HG02759 (cell line): ENCODE results near the gene SWSAP1.
"Not testable (repeated sequence)": the region's sequence is repeated elsewhere in the genome, so short reads cannot be mapped to it uniquely, and the experiment has no call there.

ENCODE experiments used
- ATAC-seq: cut with Tn5 transposase; IDR thresholded peaks from one replicate; pipeline ENCODE4 v1.9.1; 2021; ENCODE audit warnings: mild to moderate bottlenecking, moderate library complexity; ENCODE audit not compliant: unreplicated experiment

The SWSAP1 gene

DNA sequence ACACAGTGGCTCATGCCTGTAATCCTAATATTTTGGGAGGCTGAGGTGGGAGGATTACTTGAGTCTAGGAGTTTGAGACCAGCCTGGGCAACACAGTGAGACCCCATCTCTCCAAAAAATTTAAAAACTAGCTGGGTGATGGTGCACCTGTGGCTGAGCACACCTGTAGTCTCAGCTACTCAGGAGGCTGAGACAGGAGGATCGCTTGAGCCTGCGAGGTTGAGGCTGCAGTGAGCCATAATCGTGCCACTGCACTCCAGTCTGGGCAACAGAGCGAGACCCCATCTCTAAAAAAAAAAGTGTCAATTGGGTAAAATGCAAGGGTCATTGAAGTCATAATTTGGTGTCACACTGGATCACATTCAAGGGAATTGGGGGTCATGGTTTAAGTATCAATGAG is 20.4 kb upstream of the SWSAP1 start:
- ATAC-seq, result not testable (repeated sequence)

DNA sequence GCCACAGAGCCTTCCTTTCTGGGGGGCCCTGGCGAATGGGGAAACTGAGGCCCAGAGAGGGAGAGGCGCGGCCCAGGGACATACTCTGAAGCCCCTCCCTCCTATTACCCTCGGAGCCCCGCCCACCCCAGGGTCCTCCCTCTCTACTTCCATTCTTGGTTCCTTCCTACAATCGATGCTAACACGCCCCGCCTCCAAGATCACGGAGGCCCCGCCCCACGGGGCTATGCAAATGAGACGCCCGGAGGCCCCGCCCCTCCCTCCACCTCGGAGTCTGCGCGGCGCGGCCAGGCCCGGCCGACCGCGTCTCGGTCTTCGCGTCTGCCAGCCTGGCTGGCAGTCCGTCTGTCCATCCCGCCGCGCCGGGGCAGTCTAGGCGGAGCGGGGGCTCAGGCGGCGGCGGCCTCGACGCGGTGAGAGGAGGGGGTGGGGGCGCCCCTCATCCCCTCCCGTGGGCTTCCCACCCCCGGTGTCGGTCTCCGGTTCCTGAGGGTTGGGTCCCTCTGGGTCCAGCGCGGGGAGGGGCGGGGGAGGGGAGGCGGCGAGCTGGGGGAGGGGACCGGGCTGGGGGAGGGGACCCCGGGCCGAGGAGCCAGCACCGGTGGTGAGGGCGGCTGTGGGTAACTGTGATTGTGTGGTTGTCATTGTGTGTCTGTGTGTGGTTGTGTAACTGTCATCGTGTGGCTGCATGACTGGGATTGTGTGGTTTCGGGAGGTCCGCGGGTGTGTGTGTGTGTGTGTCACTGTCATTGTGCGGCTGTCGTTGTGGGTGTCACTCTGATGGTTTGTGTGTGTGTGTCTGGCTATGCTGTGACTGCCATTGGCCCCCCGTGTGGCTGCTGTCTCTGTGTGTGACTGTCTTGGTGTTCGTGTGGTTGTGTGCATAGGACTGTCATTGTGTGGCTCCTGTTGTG is 19.0 kb upstream of the SWSAP1 start, which contains the start of gene PLPPR2:
Gene PLPPR2 (plus strand): TSS at position 273 of the 914 bp plus-strand sequence. CDS start 2,242 bp downstream, outside the sequence.
- peak; percentile 65 for ATAC-seq

DNA sequence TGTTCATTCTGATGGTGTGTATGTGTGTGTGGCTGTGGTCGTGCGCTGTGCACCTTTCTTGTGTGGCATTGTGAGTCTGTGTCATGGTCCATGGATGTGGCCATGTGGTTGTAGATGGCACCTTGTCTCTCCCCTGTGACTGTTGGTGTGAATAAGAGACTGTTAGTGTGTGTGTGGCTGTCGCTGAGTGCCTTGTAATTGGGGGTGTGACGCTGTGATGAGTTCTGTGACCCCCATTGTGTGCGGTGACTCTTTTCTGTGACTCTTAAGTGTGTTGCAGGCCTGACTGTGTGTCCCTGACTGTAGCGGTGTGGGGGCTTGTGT is 18.4 kb upstream of the SWSAP1 start:
- ATAC-seq, result no peak

DNA sequence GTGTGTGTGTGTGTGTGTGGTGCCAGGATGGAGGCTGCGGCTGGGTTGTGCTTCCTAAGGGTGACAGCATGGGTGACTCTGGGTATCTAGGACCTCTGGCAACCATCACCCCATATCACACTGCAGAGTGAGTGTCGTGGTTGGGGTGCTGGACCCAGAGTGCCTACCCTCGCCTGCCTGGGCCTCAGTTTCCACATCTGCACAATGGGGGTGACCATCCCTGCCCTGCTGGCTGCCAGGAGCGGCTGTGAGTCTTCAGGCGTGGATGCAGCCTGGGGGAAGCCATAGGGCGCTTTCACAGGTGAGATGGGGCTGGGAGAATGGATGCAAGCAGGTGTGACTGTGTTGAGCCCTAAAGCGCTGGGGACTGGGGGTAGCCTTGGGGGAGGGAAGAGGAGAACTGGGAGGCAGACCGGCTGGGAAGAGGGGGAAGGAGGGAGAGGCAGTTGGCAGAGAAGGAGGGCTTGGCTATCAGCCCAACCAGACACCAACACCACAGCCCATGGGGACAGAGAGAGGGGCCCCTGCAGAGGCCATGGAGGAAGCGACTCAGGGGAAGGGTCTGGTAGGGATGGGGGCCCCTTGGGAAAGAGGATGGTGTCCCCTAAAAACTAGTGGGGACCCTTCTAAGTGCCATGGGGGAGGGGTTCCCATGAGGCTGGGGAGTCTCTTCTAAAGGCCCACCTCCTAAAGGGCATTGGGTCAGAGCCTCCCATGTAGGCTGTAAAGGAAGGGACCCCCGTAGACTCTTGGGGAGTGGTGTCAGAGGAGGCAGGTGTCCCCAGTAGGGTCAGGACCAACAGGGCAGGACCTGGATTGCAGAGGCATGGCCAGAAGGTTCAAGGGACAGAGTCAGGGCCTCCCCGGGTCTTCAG is 17.6 kb upstream of the SWSAP1 start:
- no peak for ATAC-seq

DNA sequence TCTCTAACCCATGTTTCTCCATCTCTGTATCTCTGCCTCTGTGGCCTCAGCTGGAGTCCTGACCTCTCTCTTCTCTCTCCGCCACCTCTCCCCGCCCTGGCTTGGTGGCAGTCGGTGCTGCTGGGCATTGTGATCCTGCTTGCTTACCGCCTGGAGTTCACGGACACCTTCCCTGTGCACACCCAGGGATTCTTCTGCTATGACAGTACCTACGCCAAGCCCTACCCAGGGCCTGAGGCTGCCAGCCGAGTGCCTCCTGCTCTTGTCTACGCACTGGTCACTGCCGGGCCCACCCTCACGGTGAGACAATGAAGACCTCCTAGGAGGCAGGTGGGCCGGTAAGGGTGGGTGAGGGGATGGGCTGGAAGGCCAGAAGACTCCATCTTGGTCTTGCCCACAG is 15.0 kb upstream of the SWSAP1 start:
- no peak for ATAC-seq

DNA sequence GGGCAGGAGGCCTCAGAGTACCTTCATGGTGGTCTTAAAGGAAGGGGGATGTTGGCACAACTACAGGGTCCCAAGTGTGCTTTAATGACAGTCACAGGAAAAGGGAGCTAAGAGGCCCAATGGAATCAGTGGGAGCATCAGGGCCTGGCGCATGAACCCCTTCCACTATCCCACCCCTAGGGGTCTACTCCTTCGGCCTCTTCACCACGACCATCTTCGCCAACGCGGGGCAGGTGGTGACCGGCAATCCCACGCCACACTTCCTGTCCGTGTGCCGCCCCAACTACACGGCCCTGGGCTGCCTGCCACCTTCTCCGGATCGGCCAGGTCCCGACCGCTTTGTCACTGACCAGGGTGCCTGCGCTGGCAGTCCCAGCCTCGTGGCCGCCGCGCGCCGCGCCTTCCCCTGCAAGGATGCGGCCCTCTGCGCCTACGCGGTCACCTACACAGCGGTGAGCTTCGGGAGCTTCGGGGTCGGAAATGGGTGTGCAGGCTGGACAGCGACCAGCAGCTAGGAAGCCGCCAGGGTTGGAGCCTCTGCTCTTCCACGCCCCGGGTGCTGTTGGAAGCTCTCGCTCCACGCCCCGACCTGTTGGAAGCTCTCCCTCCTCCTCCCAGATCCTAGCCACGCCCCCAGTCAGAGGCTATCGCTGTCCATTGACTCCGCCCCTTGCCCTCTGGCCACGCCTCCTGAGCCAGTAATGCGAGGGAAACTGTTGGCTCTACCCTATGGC is 13.3 kb upstream of the SWSAP1 start:
- no peak for ATAC-seq

DNA sequence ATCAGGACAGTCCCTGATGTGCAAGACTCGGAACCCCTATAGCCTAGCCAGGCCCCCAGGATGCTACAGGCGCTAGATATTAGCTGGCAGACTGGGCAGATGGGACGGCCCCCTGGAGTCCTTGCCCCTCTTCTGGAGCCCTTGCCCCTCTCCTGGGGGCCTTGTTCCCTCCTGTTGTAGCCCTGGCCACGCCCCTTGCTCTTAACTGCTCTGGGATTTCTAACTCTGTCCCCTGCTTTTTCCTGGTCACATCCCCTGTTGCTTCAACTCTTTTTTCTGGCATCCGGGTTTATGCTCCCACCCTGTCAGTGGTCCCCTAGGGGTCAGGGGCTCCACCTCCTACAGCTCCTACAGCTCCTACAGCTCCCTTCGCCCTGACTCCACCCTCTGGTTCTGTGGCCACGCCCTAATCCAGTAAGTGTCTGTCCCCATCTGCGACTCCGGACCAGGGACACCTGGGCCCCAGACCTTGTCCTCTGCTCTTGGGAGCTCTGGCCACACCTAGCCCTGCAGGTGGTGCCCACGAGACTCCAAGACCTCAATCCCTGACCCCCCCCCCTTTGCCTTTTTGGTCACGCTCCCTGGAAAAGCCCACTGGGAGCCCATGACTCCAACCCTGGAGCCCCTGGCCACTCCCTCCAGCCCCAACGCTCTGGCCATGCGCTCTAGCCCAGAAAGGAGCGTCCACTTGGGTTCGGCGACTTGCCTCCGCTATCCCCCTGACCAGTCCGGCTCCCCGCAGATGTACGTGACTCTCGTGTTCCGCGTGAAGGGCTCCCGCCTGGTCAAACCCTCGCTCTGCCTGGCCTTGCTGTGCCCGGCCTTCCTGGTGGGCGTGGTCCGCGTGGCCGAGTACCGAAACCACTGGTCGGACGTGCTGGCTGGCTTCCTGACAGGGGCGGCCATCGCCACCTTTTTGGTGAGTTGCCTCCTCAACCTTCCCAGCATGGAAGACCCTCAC is 12.4 kb upstream of the SWSAP1 start:
- ATAC-seq, result no peak

DNA sequence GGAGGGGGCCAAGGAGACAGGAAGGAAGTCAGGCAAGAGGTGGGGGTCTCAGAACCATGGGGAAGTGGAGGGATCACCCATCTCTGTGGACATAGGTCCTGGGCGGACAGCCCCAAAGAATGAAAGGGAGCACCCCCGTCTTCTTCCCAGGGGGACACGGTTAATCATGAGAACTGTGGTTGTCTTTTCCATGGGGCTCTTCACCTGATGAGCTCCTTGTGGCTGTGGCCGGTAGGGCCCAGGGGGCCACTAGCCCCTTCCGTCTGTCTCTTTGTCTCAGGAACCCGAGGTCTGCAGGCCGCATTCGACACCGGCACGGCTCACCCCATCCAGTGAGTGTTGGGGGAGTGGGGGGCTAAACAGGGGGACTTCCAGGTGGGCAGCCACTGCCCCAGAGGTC is 10.6 kb upstream of the SWSAP1 start:
- ATAC-seq, result no peak

DNA sequence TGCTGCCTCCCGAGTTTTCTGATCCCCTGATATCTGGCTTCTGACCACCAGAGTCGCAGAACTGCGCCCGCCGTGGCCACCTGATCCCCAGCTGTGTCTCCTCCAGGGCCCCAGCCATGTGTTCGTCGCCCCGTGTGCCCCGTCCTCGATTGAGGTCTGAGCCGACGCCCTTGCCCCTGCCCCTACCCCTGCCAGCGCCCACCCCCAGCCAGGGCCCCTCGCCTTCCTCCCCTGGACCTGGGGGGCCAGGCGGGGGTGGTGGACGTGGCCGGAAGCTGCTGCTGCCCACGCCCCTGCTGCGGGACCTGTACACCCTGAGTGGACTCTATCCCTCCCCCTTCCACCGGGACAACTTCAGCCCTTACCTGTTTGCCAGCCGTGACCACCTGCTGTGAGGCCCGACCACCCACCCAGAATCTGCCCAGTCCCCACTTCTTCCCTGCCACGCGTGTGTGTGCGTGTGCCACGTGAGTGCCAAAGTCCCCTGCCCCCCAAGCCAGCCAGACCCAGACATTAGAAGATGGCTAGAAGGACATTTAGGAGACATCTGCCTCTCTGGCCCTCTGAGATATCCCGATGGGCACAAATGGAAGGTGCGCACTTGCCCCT is 10.1 kb upstream of the SWSAP1 start:
- no peak for ATAC-seq

DNA sequence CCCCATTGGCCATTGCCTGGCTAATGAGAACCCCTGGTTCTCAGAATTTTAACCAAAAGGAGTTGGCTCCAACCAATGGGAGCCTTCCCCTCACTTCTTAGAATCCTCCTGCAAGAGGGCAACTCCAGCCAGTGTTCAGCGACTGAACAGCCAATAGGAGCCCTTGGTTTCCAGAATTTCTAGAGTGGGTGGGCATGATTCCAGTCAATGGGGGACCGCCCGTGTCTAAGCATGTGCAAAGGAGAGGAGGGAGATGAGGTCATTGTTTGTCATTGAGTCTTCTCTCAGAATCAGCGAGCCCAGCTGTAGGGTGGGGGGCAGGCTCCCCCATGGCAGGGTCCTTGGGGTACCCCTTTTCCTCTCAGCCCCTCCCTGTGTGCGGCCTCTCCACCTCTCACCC is 9.5 kb upstream of the SWSAP1 start:
- no peak for ATAC-seq

DNA sequence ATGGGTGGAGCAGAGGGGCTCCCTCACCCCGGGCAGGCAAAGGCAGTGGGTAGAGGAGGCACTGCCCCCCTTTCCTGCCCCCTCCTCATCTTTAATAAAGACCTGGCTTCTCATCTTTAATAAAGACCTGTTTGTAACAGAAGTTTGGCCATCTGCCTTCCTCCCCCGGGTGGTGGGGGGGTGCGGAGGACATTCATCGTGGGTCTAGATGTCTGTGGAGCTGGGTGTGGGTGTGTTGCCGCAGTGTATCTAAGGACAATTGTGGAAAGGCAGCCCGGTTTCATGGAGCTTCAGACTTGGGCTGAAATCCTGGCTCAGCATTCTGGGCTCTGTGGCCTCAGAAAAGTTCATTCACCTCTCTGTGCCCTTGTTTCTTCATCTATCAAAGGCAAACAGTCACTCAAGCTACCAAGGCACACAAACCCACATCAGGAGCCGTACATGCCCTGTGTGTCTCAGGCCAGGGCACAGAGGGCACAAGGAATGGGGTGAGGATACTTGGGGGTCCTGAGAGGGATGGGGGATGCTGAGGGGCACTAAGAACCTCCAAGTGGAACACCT is 8.8 kb upstream of the SWSAP1 start:
- ATAC-seq, result no peak

DNA sequence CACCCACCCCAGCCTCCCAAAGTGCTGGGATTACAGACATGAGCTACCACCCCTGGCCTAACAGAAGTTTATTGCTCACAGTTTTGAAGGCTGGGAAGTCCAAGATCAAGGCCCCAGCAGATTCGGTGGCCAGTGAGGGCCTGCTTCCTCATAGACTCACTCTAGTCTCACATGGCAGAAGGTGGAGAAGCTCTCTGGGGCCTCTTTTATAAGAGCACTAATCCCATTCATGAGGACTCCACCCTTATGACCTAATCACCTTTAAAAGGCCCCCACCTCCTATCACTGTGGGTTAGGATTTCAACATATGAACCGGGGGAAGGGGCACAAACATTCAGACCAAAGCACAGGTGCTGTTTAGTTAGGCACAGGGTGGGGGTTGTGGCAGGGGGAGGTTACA is 6.9 kb upstream of the SWSAP1 start:
- ATAC-seq, result no peak

DNA sequence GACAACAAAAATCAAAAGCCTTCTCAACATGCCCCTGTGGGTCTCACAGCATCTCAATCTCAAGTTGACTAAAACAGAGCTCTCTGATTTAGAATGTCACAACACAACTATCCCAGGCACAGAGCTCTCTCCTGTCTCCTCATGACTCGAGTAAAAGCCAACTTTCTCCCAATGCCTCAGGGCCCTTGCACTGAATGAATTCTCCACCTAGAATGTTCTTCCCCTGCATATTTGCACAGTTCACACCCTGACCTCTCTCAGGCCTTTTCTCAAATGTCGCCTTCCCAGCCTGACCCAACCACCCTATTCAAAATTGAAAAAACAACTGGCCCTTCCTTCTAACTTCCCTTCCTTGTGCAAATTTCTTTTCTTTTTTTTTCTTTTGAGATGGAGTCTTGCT is 3.7 kb upstream of the SWSAP1 start:
- no peak for ATAC-seq

DNA sequence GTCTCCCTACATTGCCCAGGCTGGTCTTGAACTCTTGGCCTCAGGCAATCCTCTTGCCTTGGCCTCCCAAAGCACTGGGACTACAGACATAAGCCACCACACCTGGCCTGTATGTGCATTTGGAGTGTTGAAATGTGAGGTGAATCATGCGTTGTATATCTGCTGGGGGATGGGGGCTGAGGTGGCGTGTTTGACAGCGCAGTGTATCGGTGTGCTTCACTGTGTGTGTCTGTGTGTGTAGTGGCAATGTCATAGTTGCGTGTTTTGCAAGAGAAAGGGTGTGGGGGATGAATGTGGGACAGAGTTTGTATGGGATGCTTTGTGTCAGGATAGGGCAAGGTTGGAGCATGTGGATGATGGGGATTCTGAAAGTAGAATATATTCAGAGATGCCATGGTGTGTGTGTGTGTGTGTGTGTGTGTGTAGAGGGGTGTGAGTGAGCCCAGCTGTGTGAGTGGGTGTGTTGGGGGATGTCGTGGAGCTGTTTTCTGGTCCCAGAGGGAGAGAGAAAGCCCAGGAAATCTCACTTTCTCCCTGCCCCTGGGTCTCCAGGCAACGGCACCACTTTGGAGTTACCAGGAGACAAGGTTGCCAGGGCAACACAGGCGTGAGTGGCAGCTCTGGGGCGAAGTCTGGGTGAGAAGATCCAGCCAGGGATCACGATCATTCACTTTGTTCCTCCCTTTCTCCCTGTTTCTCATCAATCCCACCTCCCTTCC is 1.1 kb upstream of the SWSAP1 start:
- ATAC-seq, result no peak

DNA sequence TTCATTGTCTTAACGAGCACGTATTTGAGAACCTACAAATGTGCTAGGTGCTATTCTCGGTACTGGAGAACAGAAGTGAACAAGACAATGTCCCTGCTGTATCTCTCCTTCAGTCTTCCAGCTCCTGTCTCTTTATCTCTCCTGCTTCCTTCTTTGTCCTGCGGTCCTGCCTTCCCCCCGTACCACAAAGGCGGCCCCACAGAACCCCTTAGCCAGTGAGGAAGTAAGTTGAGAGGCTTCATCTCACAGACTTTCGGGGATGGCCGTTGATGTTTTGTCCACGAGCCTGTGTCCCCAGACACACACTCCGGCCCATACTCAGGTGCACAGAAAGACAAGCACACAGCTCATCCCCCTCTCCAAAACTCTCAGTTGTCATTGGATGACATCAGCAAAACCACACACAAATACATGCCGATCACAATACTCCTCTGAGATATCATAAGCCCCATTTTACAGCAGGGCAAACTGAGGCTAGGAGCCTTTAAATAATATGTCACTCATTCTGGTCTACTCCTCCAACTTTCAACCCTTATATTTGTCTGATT is 507 bp upstream of the SWSAP1 start:
- ATAC-seq, result no peak

DNA sequence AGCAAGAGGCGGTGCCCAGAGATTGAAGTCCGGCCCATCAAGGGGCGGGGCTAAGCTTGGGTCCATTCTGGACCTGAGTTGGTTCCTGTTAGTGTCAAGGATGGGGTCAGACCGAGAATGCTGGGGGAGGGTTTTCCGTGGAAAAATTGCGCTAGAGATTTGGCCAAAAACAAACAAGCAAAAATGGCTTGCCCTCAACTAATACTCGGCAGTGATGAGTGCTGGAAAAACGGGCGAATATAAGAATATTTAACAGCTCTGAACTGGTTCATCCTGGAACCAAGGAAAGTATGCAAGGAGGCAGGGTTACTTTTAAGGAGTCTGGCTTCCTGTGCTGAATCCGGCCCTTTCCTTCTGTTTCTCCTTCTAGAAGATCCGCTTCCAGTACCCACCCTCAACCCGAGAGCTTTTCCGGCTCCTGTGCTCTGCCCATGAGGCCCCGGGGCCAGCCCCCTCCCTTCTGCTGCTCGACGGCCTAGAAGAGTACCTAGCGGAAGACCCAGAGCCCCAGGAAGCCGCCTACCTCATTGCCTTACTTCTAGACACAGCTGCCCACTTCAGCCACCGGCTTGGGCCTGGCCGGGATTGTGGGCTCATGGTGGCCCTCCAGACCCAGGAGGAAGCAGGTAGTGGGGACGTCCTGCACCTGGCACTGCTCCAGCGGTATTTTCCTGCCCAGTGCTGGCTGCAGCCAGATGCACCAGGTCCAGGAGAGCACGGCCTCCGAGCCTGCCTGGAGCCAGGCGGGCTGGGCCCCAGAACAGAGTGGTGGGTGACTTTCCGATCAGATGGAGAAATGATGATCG is 880 bp downstream of the SWSAP1 start:
- ATAC-seq, result peak; percentile 23

DNA sequence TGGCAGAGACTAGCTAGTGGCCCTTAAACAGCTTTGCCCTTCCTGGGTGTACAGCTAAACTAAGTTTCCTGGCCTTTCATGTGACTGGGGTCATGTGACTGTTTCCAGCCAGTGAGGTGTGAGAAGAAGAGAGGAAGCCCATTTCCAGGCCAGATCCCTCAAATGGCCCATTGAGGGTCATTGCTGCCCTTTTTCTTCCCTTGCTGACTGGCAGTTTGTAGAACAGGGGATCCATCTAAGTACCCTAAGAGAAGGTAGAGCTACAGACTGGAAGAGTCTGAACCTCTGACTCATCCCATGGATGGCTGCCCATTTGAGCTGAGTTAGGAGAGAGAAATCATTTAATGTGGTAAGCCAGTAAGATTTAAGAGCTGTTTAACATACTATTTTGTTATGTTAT is 2.8 kb downstream of the SWSAP1 start:
- ATAC-seq, result no peak

DNA sequence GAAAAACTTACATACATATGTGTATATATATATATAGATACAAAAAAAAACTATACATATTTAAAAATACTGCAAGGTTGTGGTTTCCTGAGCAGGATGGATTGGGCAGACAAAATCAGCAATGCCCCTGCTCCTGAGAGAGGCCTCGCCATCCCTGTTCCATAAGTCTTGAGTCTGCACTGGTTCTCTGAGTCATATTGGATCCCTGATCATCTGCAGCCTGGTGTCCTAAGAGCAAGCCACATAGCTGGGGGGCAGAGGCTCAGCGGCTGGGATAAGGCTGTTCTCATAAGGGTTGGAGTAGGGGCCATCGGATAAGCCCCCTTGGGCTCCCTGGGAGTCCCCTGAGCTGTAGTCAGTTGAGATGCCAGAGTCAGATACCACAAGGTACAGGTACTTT is 3.3 kb downstream of the SWSAP1 start:
- ATAC-seq, result no peak
